Suprapubic skin (tissue), 3 donors: Measurements from ENCODE around the gene SVIL.

Experiments
- EP300 ChIP-seq: sonication (generic); formaldehyde crosslinking; IDR thresholded peaks from one replicate; pipeline ENCODE4 v1.6.1; 2017; ENCODE audit warnings: antibody characterized with exemption
- POLR2A ChIP-seq, 2 donors: fragments of 450-650 bp; IDR thresholded peaks; one replicate each; pipeline ENCODE4 v1.6.1; 2017; ENCODE audit warnings: antibody characterized with exemption in 2 of 2, mild to moderate bottlenecking in 2 of 2, moderate library complexity in 2 of 2
- TF ChIP-seq, protein P1 (sequence below), 2 donors: fragments of 200-600 bp in 1 of 2; fragments of 450-650 bp in 1 of 2; sonication (generic) in 1 of 2; IDR thresholded peaks; one replicate each; pipeline ENCODE4 v1.5.1; 2016 to 2019; ENCODE audit warnings: antibody characterized with exemption in 2 of 2, mild to moderate bottlenecking in 1 of 2, moderate library complexity in 1 of 2

GRCh38 chr10:29563420-29564035 is 71.2 kb downstream of the SVIL start:
- TF ChIP-seq POLR2A (IDR thresholded peaks at IDR 0.05) (no peak), EP300 (no peak)
- TF ChIP-seq, protein P1, sequence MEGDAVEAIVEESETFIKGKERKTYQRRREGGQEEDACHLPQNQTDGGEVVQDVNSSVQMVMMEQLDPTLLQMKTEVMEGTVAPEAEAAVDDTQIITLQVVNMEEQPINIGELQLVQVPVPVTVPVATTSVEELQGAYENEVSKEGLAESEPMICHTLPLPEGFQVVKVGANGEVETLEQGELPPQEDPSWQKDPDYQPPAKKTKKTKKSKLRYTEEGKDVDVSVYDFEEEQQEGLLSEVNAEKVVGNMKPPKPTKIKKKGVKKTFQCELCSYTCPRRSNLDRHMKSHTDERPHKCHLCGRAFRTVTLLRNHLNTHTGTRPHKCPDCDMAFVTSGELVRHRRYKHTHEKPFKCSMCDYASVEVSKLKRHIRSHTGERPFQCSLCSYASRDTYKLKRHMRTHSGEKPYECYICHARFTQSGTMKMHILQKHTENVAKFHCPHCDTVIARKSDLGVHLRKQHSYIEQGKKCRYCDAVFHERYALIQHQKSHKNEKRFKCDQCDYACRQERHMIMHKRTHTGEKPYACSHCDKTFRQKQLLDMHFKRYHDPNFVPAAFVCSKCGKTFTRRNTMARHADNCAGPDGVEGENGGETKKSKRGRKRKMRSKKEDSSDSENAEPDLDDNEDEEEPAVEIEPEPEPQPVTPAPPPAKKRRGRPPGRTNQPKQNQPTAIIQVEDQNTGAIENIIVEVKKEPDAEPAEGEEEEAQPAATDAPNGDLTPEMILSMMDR (IDR thresholded peaks at IDR 0.05), result no peak
